GM19395 (cell line): Measurements from ENCODE around the gene CXCL1.

Experiments used
- ATAC-seq: cut with Tn5 transposase; IDR thresholded peaks from one replicate; pipeline ENCODE4 v1.9.1; 2021; ENCODE audit warnings: mild to moderate bottlenecking, moderate library complexity; ENCODE audit not compliant: unreplicated experiment

The CXCL1 gene

DNA sequence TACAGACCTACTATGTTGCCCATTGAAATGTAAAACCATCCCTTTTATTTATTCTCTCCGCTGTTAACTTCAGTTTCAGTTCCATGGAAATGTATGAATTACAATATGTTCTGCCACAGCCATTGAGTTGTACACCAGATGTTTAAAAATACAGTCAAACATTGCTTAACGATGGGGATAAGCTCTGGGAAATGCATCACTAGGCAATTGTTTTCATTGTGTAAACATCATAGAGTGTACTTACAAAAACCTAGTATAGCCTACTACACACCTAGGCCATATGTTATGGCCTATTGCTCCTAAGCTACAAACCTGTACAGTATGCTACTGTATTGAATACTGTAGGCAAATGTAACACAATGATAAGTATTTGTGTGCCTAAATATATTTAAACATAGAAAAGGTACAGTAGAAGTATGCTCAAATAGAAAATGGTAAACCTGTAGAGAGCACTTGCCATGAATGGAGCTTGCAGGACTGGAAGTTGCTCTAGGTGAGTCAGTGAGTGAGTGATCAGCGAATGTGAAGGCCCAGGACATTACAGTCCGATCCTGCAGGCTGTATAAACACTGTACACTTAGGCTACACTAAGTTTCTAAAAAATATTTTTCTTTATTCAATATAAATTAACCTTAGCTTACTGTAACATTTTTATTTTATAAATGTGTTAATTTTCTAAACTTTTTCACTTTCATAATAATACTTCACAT lies 18.8 kb upstream of the CXCL1 start:
- ATAC-seq: no peak

DNA sequence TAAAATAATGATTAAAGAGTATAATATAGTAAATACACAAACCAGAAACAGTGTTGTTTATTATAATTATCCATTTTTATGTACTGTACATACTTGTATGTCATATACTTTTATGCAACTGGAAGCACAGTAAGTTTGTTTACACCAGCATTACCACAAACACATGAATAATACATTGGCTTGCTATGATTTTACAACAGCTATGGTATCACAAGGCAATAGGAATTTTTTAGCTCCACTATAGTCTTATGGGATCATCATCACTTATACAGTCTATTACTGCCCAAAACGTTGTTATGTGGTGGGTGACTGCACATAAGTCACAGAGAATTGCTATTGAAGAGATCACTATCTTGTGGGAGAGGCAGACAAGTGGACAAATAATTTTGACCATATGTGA lies 17.9 kb upstream of the CXCL1 start:
- no peak for ATAC-seq

DNA sequence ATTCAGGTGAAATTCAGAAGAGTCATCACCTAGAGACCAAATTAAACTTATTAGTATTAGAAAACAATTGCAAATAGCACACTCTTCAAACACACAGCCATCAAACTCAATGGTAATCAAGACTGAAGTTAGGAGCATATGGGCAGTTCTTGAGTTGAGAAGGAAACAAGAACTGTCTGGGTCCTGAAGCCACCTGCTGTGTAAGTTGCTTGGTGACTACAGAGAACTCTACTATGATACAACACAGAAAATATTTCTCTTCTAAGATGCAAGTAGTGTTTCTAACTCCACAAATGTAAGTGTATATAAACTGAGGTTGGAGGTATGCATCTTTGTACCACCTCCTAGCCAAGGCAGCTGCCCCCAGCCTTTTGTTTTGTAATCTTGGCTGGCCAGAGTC lies 16.4 kb upstream of the CXCL1 start:
- no peak for ATAC-seq

DNA sequence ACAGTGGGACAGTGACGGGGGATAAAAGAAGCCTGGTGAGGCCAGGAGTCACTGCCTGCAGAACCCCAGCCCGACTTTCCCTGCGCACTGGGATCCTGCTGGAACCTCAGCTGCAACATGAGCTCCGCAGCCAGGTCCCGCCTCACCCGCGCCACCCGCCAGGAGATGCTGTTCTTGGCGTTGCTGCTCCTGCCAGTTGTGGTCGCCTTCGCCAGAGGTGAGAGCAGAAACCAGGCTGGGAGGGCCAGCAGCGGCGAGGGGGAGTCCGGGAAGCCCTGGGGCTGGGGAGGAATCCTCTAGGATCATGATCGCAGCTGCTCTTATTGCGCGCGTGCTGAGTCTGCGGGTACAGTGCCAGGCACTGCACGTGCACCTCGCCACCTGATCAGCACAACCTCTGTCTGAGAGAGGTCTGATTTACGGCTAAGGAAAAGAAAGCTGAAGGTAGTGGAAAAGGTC lies 15.9 kb upstream of the CXCL1 start, which contains the start of gene PF4V1:
TSS of gene PF4V1 (plus strand) at position 51 of the 459 bp plus-strand sequence. CDS start at position 118, 67 bp downstream.
- no peak for ATAC-seq

DNA sequence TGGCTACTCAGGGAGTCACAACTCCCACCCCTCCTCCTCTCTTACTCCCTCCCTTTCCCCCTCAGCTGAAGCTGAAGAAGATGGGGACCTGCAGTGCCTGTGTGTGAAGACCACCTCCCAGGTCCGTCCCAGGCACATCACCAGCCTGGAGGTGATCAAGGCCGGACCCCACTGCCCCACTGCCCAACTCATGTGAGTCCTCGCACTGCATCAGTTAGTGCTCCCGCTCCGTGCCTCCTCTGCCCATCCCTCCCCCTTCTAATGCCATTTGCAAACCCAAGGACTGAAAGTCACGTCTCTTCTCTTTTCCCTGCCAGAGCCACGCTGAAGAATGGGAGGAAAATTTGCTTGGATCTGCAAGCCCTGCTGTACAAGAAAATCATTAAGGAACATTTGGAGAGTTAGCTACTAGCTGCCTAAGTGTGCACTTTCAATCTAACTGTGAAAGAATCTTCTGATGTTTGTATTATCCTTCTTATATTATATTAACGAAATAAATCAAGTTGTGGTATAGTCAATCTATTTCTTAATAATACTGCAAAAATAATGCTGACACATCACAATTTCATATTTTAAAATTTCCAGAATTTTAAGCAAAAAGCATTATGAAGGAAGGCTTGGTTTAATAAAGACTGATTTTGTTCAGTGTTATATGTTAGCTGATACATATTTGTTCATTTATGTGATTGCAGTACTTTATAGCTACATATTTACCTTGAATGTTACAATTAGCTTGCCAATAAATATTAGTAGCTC lies 15.3 kb upstream of the CXCL1 start:
- no peak for ATAC-seq

DNA sequence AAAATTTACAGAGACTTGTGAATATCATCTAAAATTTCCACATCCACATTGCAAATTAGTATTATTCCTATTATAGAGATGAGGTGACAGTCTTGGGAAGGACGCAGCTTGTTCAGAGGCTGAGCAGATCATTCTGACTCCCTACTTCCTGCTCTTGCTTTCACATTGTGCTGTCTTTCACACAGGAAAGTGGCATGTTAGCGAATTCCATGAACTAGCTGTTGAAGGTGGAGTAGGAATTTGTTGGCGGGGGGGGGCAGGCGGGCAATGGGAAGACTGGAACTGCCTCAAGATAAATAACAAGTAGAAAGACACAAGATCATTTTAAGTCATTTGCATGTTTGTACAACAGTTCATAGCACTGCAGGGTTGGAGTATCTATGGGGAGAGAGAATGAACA lies 13.8 kb upstream of the CXCL1 start:
- no peak for ATAC-seq

DNA sequence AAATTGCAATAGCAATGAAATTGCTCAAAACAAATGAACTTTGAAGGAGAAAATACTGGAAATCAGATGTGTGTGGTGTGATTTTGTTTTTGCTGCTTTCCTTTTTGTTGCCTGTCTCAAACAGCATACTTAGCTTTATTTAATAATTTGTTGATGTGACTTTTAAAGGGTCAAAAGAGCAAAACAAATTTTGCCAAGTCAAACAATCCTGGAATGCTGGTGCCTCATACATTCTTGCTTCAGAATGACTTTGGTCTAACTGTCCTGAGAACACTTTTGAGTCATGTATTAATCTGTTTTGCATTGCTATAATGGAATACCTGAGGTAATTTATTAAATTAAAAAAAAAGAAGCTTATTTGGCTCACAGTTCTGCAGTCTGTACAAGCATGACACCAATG lies 12.7 kb upstream of the CXCL1 start:
- no peak for ATAC-seq

DNA sequence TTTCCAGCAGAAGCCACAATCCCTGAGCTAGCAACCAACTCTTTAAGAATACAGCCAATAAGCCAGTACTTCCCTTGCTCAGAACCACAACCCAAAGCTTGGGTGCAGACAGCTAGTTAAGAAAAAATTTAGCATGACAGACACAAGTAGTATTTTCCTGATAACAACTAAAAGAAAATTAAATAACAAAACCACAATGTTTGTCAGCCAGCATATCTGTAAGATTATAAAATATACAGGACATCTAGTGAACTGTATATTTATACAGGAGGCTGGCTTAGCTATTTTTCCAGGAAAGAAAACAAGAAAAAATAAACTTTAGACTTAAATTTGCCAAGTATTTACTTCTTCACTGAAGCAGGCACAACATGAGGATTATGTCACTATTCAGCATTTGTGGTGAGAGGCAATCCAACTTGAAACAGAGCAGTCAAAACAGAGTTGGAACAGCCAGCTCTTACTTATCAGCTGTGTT lies 9.5 kb upstream of the CXCL1 start:
- ATAC-seq: no peak

DNA sequence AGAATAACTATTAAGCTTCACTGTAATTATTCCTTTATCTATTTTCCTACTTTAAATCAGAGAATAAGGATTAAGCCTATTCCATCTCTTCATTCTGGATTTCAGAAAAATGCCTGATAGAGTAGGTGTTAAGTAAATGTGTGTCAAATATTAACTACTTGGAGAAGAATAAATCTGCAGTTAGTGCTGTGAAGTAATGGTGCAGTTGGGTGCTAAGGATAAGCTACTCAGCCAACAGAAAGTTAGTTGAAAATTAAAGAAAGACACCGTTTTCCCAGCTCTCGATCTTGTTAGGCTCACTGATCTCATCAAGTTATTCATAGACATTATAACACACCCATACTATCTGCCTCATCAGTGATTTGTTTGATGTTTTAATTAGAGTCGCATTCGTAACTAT lies 9.0 kb upstream of the CXCL1 start:
- no peak for ATAC-seq

DNA sequence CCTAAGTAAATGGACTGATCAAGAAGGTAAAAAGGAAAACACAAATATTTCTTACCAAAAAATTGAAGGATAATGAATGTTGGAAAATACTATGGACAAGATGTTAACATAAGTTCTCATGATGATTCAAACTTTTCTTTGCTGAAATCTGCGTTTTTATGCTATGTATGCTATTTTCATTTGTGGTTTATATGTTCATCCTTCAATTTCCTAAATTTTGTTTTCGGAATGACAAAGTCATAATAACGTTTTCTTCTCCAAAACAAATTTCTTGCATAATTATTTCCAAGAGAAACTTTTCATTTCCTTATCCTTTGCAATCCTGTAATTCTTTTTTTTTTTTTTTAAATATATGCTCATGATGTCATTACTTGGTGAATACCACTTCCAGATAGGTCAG lies 8.3 kb upstream of the CXCL1 start:
- no peak for ATAC-seq

DNA sequence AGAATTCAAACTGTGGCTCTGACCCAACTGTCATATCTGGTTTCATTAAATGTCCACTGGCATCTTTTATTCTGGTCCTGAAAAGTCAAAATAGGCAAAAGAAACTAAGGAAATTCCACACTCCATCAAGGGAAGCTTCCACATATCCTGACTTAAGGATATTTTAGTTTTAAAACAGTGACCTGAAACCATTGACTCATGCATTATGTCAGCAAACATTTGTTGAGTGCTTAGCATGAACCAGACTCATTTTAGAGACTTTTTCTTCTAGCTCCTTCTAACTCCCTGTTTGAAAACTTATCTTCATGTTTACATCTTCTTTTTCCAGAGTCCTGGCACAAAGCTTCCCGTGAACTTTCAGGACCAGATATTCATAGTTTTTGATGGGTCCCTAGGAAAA lies 6.9 kb upstream of the CXCL1 start:
- no peak for ATAC-seq

DNA sequence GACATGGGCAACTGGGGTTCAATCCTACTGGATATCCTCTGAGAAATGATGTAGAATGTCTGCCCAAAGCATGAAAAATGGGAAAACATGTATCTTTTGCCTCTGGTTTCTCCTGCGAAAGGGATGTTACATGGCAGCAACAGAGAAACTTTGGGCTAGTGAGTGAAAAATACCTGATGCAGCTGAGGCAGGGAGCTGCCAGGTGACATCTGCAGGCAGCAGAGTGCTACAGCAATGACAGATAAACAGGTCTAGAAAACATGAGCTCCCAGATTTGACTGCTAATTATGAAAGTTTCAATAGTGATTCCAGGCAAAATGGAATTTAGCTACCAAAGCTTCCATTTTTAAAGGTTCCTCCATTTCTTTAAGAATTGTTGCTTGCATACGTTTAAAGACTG lies 4.8 kb upstream of the CXCL1 start:
- no peak for ATAC-seq

DNA sequence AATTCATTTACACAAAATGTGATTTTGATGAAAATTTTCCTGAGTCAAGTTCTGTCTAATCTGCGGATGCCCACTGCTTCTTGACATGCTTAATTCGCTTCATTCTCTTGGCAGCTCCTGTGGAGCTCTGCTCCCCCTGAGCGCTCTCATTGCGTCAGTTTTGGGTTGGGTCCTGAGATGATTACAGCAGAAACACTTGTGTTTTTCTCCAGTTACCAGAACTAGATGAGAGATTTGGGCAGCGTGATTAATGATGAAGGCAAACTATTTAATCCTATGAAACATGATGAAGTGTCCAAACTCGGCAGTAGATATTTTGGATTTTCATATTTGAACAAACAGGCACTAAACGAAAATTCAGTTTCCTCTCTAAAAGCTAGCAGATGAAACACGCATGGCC lies 4.2 kb upstream of the CXCL1 start:
- no peak for ATAC-seq

DNA sequence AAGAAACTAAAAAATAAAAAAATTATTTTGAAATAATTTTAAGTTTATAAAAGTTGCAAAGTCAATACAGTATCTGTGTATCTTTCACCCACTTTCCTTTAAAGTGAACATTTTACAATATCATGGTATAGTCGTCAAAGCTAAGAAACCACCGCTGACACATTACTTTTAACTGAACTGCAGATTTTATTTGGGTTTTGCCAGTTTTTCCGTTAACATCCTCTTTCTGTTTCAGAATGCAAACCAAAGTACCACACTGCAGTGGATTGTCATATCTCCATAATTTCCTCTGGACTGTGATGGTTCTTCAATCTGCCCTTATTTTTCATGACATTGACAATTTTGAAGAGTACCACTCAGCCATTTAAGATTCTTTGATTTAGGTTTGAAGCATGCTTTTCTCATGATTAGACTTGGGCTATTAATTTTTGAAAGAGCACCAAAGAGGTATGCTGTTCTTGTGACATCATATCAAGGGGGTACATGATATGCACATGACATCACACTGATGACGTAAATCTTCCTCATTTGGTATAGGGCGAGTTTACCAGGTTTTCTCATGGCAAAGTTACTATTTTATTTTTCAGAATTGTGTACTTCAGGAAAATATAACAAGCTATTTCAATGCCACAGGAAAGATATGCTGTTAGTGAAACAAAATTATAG lies 3.6 kb upstream of the CXCL1 start:
- ATAC-seq: no peak

DNA sequence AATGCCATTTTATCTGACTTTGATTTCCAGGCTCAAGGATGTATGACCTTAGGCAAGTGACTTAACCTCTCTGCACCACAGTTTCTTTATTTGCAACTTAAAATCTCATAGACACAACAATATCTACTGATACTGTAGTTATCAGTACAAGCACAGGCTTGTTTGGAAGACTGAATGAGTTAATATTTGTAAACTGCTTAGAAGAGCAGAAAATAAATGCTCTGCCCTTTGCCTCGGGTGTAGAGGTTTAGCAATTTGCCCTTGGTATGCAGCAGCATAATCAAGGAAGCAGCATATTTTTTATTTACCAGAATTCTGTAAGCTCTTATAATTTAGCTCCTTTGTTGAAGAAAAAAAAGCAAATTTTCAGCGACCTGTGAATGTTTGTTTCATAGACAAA lies 2.9 kb upstream of the CXCL1 start:
- ATAC-seq: no peak

DNA sequence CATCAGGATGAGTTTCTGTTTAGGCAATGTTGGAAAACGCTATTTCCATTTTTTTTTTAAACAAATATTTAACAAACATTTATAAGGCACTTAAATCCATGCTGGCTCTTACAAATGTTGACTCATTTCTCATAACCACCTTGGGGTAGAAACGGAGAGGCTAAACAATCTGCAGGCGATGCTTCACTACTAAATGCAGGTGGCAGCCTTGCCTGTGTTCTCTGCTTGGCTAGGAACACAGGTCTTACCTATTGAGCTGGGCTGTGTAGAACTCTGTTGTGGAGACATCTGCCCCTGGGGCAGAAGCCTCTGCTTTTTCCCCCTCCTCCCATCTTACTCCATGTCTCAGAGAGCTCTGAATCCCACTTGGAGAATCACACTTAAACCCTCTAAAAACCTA lies 1.4 kb upstream of the CXCL1 start:
- ATAC-seq: no peak

DNA sequence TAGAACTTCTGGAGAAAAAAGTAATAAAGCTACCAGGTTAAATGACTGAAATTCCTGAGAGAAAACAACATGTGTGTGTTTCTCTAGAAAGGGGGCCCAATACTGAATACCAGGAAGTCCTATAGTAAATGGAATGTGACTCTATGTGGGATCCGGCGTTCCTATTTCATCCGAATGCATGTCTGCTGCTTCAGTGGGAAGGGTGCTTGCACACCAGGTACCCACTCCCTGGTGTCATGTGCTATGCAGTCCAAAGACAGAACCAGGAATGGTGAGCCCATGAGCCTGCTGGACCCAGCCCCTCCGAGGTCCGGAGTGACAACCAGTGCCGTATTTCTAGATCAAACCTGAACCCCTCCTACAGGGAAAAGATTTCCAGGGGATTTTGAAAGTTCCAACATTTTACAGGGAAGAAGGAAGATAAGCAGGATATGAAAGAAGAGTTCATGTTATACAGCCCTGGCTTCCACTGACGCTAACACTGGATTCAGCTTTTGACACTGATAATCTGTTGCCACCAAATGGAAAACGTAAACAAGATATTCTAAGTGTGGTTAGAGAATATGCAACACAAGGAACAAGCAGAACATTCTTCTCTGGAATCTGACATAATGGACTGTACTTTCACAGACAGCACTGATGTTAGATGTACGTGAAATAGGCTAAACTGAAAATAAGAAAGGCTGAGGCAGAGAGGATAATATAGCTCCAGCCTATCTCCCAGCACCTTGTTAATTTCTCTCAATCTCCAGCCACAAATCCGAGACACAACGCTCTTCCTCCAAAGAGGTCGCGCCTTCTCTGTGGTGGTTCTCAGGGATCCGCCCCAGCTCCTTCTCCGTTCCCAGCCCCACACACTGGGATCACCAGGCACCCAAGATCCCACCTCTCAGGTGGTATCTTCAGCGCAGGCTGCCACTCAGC lies 725 bp upstream of the CXCL1 start:
- ATAC-seq: peak; percentile 15

DNA sequence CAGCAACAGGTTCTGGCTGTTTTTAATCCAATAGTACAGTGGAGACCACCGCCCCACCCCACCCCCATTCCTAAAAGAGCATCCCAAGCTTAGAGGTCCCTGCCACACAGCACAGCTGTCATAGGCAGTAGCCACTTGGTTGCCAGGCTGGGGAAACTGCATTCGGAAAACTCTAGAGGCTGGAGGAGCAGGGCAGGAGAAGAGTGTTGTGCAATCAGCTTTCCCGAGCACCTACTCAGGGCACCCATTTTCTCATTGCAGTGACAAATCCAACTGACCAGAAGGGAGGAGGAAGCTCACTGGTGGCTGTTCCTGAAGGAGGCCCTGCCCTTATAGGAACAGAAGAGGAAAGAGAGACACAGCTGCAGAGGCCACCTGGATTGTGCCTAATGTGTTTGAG lies 1.1 kb downstream of the CXCL1 start:
- ATAC-seq: no peak

DNA sequence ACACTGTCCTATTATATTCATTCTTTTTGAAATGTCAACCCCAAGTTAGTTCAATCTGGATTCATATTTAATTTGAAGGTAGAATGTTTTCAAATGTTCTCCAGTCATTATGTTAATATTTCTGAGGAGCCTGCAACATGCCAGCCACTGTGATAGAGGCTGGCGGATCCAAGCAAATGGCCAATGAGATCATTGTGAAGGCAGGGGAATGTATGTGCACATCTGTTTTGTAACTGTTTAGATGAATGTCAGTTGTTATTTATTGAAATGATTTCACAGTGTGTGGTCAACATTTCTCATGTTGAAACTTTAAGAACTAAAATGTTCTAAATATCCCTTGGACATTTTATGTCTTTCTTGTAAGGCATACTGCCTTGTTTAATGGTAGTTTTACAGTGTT lies 1.6 kb downstream of the CXCL1 start:
- ATAC-seq: no peak

DNA sequence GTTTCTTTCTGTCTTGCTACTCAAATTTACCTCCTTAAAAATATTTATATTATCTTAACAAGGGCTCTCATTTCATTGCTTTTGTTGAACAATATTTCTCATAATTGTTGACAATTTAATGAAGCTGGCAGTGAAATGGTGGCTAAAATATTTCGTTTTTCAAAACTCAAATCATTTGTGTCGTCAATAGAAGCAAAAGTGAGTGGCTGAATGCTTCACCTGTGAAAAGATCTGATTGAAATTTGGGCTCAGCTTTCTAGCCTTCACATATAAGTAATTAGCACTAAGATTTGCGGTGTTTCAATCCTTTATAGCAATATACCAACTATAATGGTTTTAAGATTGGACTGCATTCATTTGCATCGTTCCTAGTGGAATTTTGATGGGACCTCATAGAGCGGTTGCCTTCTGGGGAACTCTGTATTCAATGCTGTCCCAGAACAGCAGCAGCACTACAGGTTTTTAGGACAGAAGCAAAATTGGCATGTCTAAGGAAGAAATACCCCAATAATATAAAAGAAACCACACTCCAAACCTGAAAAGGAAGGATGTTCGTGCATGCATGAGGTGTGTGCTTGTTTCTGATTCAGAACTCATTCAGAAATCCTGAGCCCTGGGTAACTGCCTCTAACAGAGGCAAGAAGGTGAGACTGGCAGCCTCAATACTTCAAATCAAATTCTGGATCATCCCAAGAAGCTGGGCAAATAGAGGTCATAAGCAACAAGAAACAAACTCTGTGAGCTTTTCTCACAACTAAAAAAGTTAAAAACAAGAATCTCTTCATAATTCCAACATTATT lies 2.5 kb downstream of the CXCL1 start:
- no peak for ATAC-seq
